ENCODE measurements around the gene CHRNA7.
"Not testable (repeated sequence)": the region's sequence is repeated elsewhere in the genome, so short reads cannot be mapped to it uniquely, and the experiment has no call there.

Gene CHRNA7

GRCh38 chr15:32162143-32162542, 131.8 kb downstream of the CHRNA7 start:
- H3K27ac ChIP-seq (ENCODE audit: low read length); H3K27me3 ChIP-seq (ENCODE audit: insufficient read depth, low read length); H3K4me3 ChIP-seq (ENCODE audit: low read length); H3K36me3 ChIP-seq (ENCODE audit: insufficient read depth, low read depth, low read length); H3K4me1 ChIP-seq (ENCODE audit: insufficient read depth, low read length); H3K9me3 ChIP-seq (ENCODE audit: insufficient read depth, low read depth, low read length); H3K9ac ChIP-seq (ENCODE audit: low read depth, low read length): not testable (repeated sequence)

- not testable (repeated sequence) for H3K9ac ChIP-seq (ENCODE audit: low read depth, low read length)
These were observed 133.8 kb downstream of the CHRNA7 start for GRCh38 chr15:32164065-32164464.

GRCh38 chr15:32164747-32165146, 134.4 kb downstream of the CHRNA7 start:
- not testable (repeated sequence) for H3K36me3 ChIP-seq (ENCODE audit: insufficient read depth, low read depth, low read length); H3K27ac ChIP-seq (ENCODE audit: low read length); H3K9me3 ChIP-seq (ENCODE audit: insufficient read depth, low read depth, low read length); H3K27me3 ChIP-seq (ENCODE audit: insufficient read depth, low read length); H3K9ac ChIP-seq (ENCODE audit: low read depth, low read length); H3K4me3 ChIP-seq (ENCODE audit: low read length); H3K4me1 ChIP-seq (ENCODE audit: insufficient read depth, low read length)

More at GRCh38 chr15:32164065-32164464, 133.8 kb downstream of the CHRNA7 start:
- H3K27me3 ChIP-seq (ENCODE audit: insufficient read depth, low read length); H3K9me3 ChIP-seq (ENCODE audit: insufficient read depth, low read depth, low read length); H3K4me1 ChIP-seq (ENCODE audit: insufficient read depth, low read length); H3K4me3 ChIP-seq (ENCODE audit: low read length); H3K36me3 ChIP-seq (ENCODE audit: insufficient read depth, low read depth, low read length); H3K27ac ChIP-seq (ENCODE audit: low read length): not testable (repeated sequence)

DNA sequence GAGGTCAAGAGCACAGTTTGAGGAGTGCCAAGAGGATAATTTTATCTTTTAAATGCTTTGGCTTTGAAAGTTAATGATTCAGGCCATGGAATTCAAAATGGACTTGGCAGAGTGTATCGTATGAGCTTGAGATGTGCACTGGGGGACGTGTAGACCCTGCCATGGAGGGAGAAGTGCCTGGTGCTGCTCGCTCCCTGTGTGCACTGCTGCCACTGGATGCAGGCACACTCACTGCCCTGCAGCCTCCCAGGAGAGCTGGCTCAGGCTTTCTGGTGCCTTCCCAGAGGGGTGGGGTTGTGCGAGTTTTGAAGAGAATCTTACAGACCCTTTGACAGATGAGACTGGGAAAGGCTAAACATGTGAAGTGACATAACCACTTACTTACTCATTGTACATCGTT, 135.5 kb downstream of the CHRNA7 start:
- not testable (repeated sequence) for H3K9me3 ChIP-seq (ENCODE audit: insufficient read depth, low read depth, low read length); H3K4me3 ChIP-seq (ENCODE audit: low read length); H3K4me1 ChIP-seq (ENCODE audit: insufficient read depth, low read length); H3K27me3 ChIP-seq (ENCODE audit: insufficient read depth, low read length); H3K36me3 ChIP-seq (ENCODE audit: insufficient read depth, low read depth, low read length); H3K27ac ChIP-seq (ENCODE audit: low read length); H3K9ac ChIP-seq (ENCODE audit: low read depth, low read length)

GRCh38 chr15:32166270-32166669, 136.0 kb downstream of the CHRNA7 start:
- H3K4me1 ChIP-seq (ENCODE audit: insufficient read depth, low read length); H3K9me3 ChIP-seq (ENCODE audit: insufficient read depth, low read depth, low read length); H3K27ac ChIP-seq (ENCODE audit: low read length); H3K36me3 ChIP-seq (ENCODE audit: insufficient read depth, low read depth, low read length); H3K4me3 ChIP-seq (ENCODE audit: low read length); H3K9ac ChIP-seq (ENCODE audit: low read depth, low read length); H3K27me3 ChIP-seq (ENCODE audit: insufficient read depth, low read length): not testable (repeated sequence)

DNA sequence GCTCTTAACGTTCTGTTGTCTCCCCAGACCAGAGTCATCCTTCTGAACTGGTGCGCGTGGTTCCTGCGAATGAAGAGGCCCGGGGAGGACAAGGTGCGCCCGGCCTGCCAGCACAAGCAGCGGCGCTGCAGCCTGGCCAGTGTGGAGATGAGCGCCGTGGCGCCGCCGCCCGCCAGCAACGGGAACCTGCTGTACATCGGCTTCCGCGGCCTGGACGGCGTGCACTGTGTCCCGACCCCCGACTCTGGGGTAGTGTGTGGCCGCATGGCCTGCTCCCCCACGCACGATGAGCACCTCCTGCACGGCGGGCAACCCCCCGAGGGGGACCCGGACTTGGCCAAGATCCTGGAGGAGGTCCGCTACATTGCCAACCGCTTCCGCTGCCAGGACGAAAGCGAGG, 137.6 kb downstream of the CHRNA7 start:
- not testable (repeated sequence) for H3K4me1 ChIP-seq (ENCODE audit: insufficient read depth, low read length); H3K9ac ChIP-seq (ENCODE audit: low read depth, low read length); H3K36me3 ChIP-seq (ENCODE audit: insufficient read depth, low read depth, low read length); H3K4me3 ChIP-seq (ENCODE audit: low read length); H3K27me3 ChIP-seq (ENCODE audit: insufficient read depth, low read length); H3K27ac ChIP-seq (ENCODE audit: low read length); H3K9me3 ChIP-seq (ENCODE audit: insufficient read depth, low read depth, low read length)

GRCh38 chr15:32180579-32180978, 150.3 kb downstream of the CHRNA7 start:
- not testable (repeated sequence) for H3K27ac ChIP-seq (ENCODE audit: low read length); H3K4me3 ChIP-seq (ENCODE audit: low read length); H3K9ac ChIP-seq (ENCODE audit: low read depth, low read length); H3K36me3 ChIP-seq (ENCODE audit: insufficient read depth, low read depth, low read length); H3K9me3 ChIP-seq (ENCODE audit: insufficient read depth, low read depth, low read length); H3K27me3 ChIP-seq (ENCODE audit: insufficient read depth, low read length); H3K4me1 ChIP-seq (ENCODE audit: insufficient read depth, low read length)

DNA sequence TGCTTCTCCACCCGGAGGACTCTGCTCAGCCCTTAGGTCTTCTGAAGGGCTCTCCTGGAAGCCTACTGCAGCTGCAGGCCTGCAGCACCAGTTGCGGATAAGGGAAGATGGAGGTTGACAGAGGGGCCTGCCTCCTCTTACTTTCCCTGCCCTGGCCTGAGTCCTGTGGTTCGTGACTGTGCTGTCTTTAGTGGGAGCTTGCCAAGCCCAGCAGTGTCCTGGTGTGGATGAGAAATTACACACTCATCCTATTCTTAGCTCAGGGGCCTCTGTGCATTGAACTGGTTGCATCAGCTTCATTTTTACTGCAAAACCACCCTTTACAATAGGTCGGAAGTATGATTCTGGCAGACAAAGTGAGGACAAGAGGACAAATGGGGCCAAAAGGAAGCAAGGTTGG, 163.5 kb downstream of the CHRNA7 start:
- not testable (repeated sequence) for H3K9ac ChIP-seq (ENCODE audit: low read depth, low read length); H3K9me3 ChIP-seq (ENCODE audit: insufficient read depth, low read depth, low read length); H3K4me3 ChIP-seq (ENCODE audit: low read length); H3K27me3 ChIP-seq (ENCODE audit: insufficient read depth, low read length); H3K4me1 ChIP-seq (ENCODE audit: insufficient read depth, low read length); H3K27ac ChIP-seq (ENCODE audit: low read length); H3K36me3 ChIP-seq (ENCODE audit: insufficient read depth, low read depth, low read length)

- not testable (repeated sequence) for H3K9me3 ChIP-seq (ENCODE audit: insufficient read depth, low read depth, low read length); H3K36me3 ChIP-seq (ENCODE audit: insufficient read depth, low read depth, low read length); H3K9ac ChIP-seq (ENCODE audit: low read depth, low read length); H3K27me3 ChIP-seq (ENCODE audit: insufficient read depth, low read length); H3K27ac ChIP-seq (ENCODE audit: low read length); H3K4me3 ChIP-seq (ENCODE audit: low read length); H3K4me1 ChIP-seq (ENCODE audit: insufficient read depth, low read length)
These were observed 165.9 kb downstream of the CHRNA7 start for GRCh38 chr15:32196206-32196605.

GRCh38 chr15:32198938-32199337, 168.6 kb downstream of the CHRNA7 start:
- not testable (repeated sequence) for H3K9ac ChIP-seq (ENCODE audit: low read depth, low read length); H3K36me3 ChIP-seq (ENCODE audit: insufficient read depth, low read depth, low read length)

DNA sequence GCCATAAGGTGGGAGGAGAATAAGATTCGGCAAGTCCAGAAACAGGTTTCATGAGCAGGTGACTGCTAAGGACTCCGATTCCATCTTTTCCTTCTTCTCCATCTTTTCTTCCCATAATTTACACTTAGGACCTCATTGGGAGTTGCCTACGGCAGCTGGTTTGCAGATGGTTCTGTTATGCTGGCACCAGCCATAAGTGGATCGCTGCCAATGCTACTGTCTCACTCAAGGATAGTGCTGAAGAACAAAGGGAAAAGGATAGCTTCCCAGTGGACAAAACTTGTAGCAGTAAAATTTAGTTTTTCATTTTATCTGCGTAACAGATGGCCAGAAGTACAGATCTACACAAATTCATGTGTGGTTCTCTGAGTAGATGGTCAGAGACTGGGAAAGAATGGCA, 178.8 kb downstream of the CHRNA7 start:
- H3K4me1 ChIP-seq (ENCODE audit: insufficient read depth, low read length); H3K36me3 ChIP-seq (ENCODE audit: insufficient read depth, low read depth, low read length); H3K9me3 ChIP-seq (ENCODE audit: insufficient read depth, low read depth, low read length); H3K4me3 ChIP-seq (ENCODE audit: low read length); H3K27ac ChIP-seq (ENCODE audit: low read length); H3K27me3 ChIP-seq (ENCODE audit: insufficient read depth, low read length); H3K9ac ChIP-seq (ENCODE audit: low read depth, low read length): not testable (repeated sequence)

More at GRCh38 chr15:32198938-32199337, 168.6 kb downstream of the CHRNA7 start:
- not testable (repeated sequence) for H3K27me3 ChIP-seq (ENCODE audit: insufficient read depth, low read length); H3K4me3 ChIP-seq (ENCODE audit: low read length); H3K27ac ChIP-seq (ENCODE audit: low read length); H3K9me3 ChIP-seq (ENCODE audit: insufficient read depth, low read depth, low read length); H3K4me1 ChIP-seq (ENCODE audit: insufficient read depth, low read length)

GRCh38 chr15:32218666-32219065, 188.4 kb downstream of the CHRNA7 start:
- no peaks in the 10 kb centered on the region for H3K9me3 ChIP-seq (ENCODE audit: insufficient read depth, low read depth, low read length)
- H3K27me3 ChIP-seq (ENCODE audit: insufficient read depth, low read length): no peaks in the 10 kb centered on the region
- no peak overlapping the region for H3K27ac ChIP-seq (ENCODE audit: low read length)
- no peak overlapping the region for H3K9ac ChIP-seq (ENCODE audit: low read depth, low read length)
- no peaks in the 10 kb centered on the region for H3K36me3 ChIP-seq (ENCODE audit: insufficient read depth, low read depth, low read length)
- H3K4me1 ChIP-seq (ENCODE audit: insufficient read depth, low read length): no peaks in the 10 kb centered on the region
- H3K4me3 ChIP-seq (ENCODE audit: low read length): no peak overlapping the region
